Articular chondrocyte of knee joint (primary cell): Measurements from ENCODE around the gene MAB21L1. TPM values are rescaled to one million over a fixed set of nuclear protein-coding genes. Genes with fewer than 3 reads are reported as not detected.

Experiments used
- total RNA-seq: library from RNA; depleted of rRNA; stranded (reverse); fragments of >200 nt; gene quantifications from 2 replicates; pipeline ENCODE4 v1.2.3, GENCODE V29; 2012

The MAB21L1 gene
- 1.2 and 2.1 TPM in 2 replicates for total RNA-seq

GRCh38 chr13:35475960-35476943 is at the start of gene MAB21L1:
Gene MAB21L1, minus strand, starts transcription at chr13:35476689. Its CDS starts 551 bp downstream, at chr13:35476138.

